CD1c-positive myeloid dendritic cell (primary cell): ENCODE data around the gene CDC42BPA.
"Not testable (repeated sequence)": the region's sequence is repeated elsewhere in the genome, so short reads cannot be mapped to it uniquely, and the experiment has no call there.

ENCODE experiments used
- DNase-seq: peaks from one replicate; pipeline ENCODE4 v3.0.0-alpha.2; 2016; ENCODE audit errors: extremely low spot score

Gene CDC42BPA, protein sequence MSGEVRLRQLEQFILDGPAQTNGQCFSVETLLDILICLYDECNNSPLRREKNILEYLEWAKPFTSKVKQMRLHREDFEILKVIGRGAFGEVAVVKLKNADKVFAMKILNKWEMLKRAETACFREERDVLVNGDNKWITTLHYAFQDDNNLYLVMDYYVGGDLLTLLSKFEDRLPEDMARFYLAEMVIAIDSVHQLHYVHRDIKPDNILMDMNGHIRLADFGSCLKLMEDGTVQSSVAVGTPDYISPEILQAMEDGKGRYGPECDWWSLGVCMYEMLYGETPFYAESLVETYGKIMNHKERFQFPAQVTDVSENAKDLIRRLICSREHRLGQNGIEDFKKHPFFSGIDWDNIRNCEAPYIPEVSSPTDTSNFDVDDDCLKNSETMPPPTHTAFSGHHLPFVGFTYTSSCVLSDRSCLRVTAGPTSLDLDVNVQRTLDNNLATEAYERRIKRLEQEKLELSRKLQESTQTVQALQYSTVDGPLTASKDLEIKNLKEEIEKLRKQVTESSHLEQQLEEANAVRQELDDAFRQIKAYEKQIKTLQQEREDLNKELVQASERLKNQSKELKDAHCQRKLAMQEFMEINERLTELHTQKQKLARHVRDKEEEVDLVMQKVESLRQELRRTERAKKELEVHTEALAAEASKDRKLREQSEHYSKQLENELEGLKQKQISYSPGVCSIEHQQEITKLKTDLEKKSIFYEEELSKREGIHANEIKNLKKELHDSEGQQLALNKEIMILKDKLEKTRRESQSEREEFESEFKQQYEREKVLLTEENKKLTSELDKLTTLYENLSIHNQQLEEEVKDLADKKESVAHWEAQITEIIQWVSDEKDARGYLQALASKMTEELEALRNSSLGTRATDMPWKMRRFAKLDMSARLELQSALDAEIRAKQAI (N-terminal part only)

GRCh38 chr1:227318016-227318852 is at the start of gene CDC42BPA:
Gene CDC42BPA (minus strand): TSS chr1:227318492. CDS start chr1:227317182, 1,310 bp downstream.
- peak; percentile 66 for DNase-seq

DNA sequence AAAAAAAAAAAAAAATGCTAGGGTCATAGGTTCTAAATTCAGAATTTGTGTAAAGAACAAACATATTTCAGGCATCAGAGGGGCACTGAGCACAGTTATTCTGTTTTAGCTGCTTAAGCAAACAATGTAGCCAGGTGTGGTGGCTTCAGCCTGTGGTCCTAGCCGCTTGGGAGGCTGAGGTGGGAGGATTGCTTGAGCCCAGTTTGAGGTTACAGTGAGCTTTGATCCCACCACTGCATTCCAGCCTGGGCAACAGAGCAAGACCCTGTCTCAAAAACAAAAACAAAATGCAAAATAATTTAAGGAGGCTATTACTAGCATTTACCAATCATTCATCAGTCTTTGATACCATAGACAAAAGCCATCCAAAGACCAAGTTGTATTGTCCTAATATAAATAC is 49.7 kb upstream of the CDC42BPA start:
- DNase-seq = no peak

- DNase-seq = no peak
These were observed 47.5 kb upstream of the CDC42BPA start for GRCh38 chr1:227365473-227366431.

DNA sequence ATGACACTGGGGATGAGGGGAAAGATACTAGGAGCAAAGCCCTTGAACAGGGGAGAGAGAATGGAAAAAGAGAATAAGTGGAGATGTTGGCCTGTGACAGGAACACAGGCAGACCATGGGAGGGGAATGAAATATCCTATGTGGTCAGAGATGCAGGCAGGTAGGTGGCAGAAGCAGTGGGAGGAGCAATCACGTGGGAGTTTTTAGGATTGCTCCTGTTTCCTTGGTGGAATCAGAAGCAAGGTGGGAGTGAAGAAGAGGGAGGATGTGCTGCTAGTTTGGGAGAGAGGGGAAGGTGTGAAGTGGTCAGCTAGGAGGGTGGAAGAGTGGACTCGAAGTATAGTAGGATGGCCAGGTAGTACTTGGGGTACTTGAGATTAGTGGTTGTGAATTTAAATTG is 46.4 kb upstream of the CDC42BPA start:
- DNase-seq = no peak

DNA sequence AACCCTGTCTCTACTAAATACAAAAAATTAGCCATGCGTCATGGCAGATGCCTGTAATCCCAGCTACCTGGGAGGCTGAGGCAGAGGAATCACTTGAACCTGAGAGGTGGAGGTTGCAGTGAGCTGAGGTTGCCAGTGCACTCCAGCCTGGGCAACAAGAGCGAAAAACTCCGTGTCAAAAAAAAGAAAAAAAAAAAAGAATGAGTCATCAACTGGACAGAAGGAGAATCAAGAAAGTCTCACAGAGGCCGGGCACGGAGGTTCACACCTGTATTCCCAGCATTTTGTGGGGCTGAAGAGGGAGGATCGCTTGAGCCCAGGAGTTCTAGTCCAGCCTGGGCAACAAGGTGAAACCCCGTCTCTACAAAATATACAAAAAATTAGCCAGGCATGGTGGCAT is 45.5 kb upstream of the CDC42BPA start:
- no peak for DNase-seq

GRCh38 chr1:227362039-227362438 is 43.7 kb upstream of the CDC42BPA start:
- DNase-seq = no peak

DNA sequence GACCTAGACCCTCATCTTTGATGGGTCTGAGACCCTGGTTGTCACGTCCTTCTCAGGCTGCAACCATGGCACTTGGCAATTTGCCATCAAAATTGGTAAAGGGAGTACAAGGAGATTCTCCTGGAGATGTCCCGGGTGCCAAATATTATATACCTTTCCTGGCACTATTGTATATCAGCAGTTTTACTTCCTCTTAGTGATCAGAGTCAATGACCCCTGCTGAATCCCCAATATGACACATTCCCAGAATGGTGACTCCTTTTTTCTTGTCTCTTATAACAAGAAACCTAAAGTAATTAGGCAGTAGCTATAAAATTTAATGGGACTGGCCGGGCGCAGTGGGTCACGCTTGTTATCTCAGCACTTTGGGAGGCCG is 39.6 kb upstream of the CDC42BPA start:
- DNase-seq = no peak

- no peak for DNase-seq
These were observed 39.1 kb upstream of the CDC42BPA start for GRCh38 chr1:227357171-227357926.

DNA sequence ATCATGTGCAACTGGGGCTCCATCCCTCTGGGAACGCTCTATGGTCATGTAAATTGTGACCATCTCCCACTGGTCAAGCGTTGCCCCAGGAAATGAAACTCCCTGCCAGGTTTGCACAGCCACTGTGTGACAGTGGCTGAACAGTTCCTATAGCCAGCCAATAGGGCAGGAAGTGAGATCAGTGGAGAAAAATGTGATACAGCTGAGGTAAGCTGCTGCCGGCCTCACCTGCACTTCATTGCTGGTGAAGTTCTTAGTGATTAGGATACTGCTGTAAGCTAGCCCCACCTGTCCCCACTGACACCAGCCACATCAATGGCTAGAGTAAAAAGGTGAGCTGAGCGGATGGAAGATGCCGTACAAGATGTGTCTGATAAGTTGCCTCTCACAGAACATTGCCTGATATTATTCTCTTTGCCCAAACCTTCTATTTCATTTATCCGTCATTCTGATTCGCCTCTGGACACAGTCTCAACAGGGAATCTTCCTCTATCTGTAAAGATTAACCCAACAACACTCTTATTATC is 38.4 kb upstream of the CDC42BPA start:
- DNase-seq = no peak

DNA sequence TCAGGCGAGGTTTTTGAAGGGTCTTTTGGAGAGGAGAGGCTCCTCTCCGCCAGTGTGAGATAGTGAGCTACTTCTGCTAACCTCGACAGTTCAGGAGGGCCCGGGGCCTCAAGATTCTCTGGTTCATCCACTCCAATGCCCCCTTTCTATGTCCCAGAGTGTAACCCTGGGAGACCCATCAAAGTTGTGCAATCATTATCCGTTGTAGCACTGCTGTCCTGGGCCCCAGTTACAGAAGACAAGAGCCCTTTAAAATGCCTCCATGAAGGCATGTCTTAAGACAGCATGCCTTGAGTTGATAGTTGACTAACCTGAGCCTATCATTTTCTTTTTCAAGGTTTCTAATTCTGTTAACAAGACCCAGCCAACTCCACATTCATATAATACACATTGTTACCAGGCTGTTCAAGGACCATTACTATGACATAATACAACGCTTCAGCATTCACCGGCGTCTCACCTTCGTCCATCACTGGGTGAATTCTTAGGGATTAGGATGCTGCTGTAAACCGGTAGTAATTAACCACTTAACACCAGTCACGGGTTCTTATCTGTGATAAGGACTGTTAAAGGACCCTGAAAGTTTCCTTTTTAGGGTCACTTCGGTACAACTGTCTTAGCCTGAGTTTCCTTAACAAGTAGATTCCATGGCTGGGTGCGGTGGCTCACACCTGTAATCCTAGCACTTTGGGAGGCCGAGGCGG is 37.4 kb upstream of the CDC42BPA start:
- DNase-seq = no peak

GRCh38 chr1:227353186-227353585 is 34.9 kb upstream of the CDC42BPA start:
- no peak for DNase-seq

DNA sequence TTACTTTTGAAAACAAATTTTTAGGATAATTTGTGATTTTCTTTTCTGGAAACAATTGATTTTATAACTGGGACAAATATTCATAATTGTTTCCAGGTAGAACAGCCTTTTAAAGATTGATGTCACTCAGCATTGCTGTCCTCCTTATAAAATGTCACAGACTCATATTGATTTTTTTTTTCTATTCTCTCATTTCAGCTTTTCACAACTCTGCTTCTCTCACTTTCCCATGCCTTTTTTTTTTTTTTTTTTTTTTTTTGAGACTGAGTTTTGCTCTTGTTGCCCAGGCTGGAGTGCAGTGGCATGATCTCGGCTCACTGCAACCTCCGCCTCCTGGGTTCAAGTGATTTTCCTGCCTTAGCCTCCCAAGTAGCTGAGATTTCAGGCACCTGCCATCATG is 33.9 kb upstream of the CDC42BPA start:
- DNase-seq = not testable (repeated sequence)

DNA sequence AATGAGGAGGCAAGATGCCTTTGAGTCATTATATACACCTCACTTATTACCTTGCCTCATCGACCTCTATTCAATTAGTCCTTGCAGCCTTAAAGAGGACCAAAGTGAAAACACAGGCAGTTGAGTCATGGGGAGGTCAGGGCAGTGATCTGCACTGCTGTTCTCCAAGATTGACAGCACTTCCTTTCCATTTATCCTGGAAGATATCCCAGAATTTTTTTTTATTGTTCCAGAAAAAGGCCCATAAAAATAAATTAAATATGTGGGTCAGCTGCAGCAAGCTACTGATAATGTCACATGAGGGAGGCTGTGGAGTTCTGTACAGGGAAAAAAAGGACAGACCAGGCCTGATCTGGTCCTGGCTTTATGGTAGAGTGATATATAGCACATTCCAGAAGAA is 33.2 kb upstream of the CDC42BPA start:
- no peak for DNase-seq

- DNase-seq = no peak
These were observed 31.7 kb upstream of the CDC42BPA start for GRCh38 chr1:227349967-227350366.

DNA sequence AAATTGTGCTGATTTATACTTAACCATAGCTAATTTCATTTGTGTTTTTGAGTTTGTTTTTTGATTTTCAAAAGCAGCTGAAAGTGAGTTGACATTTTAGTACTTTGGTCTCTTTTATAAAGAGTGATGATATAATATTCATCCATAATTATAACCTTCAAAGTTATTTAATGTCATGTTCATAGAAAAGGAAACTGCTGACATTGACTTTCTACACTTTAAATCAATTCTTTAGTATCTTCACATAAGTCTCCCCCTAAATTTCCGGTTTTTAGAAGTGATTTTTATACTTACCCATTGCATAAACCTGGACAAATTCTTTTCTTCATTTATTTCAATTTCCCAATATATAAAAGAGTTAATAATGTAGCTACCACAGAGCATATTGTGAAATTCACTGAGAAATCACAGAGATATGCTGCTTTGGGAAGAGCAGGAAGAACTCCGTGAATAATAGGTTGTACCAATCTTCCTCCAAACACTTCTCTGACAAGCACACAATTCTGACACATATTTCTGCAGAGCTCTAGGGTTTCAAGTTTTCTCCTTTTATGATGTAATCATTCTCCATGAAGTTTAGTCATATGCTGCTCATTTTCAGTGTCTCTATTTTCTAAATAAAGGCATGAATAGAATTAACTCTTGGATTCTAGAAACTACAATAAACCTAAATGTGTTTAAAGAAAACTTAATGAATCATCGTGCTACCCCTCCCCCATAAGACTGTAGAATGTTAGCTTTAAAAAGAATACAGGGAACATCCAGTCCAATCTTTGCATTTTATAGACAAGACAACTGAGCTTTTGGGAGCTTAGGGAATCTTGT is 25.6 kb upstream of the CDC42BPA start:
- DNase-seq = no peak

- no peak for DNase-seq
These were observed 24.9 kb upstream of the CDC42BPA start for GRCh38 chr1:227343206-227343605.

- DNase-seq = no peak
These were observed 24.0 kb upstream of the CDC42BPA start for GRCh38 chr1:227342075-227342829.
